GM18519 (cell line): ENCODE data around the gene CRNKL1.
"Not testable (repeated sequence)": the region's sequence is repeated elsewhere in the genome, so short reads cannot be mapped to it uniquely, and the experiment has no call there.

Source experiments
- ATAC-seq: cut with Tn5 transposase; IDR thresholded peaks from one replicate; pipeline ENCODE4 v1.9.1; 2021; ENCODE audit warnings: mild to moderate bottlenecking, moderate library complexity; ENCODE audit not compliant: unreplicated experiment, low FRiP score

Gene CRNKL1

GRCh38 chr20:20010639-20011500 is 41.4 kb downstream of the CRNKL1 start:
- no peak for ATAC-seq

- ATAC-seq = no peak
Measured at GRCh38 chr20:20009784-20010253, 42.4 kb downstream of the CRNKL1 start.

GRCh38 chr20:20005342-20005741 is 46.9 kb downstream of the CRNKL1 start:
- no peak for ATAC-seq

GRCh38 chr20:20003955-20004322 is 48.3 kb downstream of the CRNKL1 start:
- ATAC-seq = not testable (repeated sequence)

GRCh38 chr20:20003031-20003954 is 49.0 kb downstream of the CRNKL1 start:
- no peak for ATAC-seq

GRCh38 chr20:20002101-20002998 is 49.9 kb downstream of the CRNKL1 start:
- ATAC-seq = no peak

- ATAC-seq = no peak
Measured at GRCh38 chr20:20000211-20000968, 51.9 kb downstream of the CRNKL1 start.

GRCh38 chr20:19998990-19999705 is 53.1 kb downstream of the CRNKL1 start:
- ATAC-seq = no peak

- no peak for ATAC-seq
Measured at GRCh38 chr20:19996917-19997316, 55.3 kb downstream of the CRNKL1 start.

GRCh38 chr20:19996222-19996621 is 56.0 kb downstream of the CRNKL1 start:
- no peak for ATAC-seq

GRCh38 chr20:19995220-19995863 is 56.9 kb downstream of the CRNKL1 start:
- ATAC-seq = no peak

GRCh38 chr20:19993958-19994669 is 58.2 kb downstream of the CRNKL1 start:
- ATAC-seq = no peak

- no peak for ATAC-seq
Measured at GRCh38 chr20:19992996-19993908, 59.0 kb downstream of the CRNKL1 start.

GRCh38 chr20:19991854-19992253 is 60.4 kb downstream of the CRNKL1 start:
- ATAC-seq = no peak

- ATAC-seq = no peak
Measured at GRCh38 chr20:19991308-19991707, 61.0 kb downstream of the CRNKL1 start.

- ATAC-seq = no peak
Measured at GRCh38 chr20:19990850-19991249, 61.4 kb downstream of the CRNKL1 start.

- no peak for ATAC-seq
Measured at GRCh38 chr20:19987046-19987445, 65.2 kb downstream of the CRNKL1 start.
